IMR-90 (cell line): ENCODE results near the gene MMUT. TPM values are rescaled to one million over a fixed set of nuclear protein-coding genes. Genes with fewer than 3 reads are reported as not detected.

Experiments used
- ATAC-seq: fragments of 200-7000 bp; cut with Tn5 transposase; 2 replicates; pipeline ENCODE4 v1.9.1; 2020; ENCODE audit warnings: low read depth, mild to moderate bottlenecking, moderate library complexity
- BruUV-seq: library from RNA; stranded (reverse); fragments of 400-500 nt; replicated peaks from 2 replicates; lab custom pipeline; 2021; lab: Mats Ljungman, UMichigan
- CTCF ChIA-PET: fragments of 300-600 bp; formaldehyde crosslinking; extraction: SDS; loops from one replicate; lab custom pipeline; 2021; ENCODE audit warnings: antibody characterized with exemption; lab: Yijun Ruan, JAX
- POLR2A ChIA-PET: fragments of 300-600 bp; sonication (Branson Sonifier 250); formaldehyde crosslinking; loops from one replicate; lab custom pipeline; 2022; ENCODE audit warnings: antibody characterized with exemption; ENCODE audit not compliant: unreplicated experiment; lab: Charles Lee
- DNase-seq: peaks from one replicate; pipeline ENCODE4 v3.0.0; 2013
- H2AFZ ChIP-seq: replicated peaks from 2 replicates; pipeline ENCODE3; 2013; ENCODE audit warnings: low read length, mild to moderate bottlenecking; ENCODE audit not compliant: poor library complexity
- H2AK5ac ChIP-seq: 2 replicates; pipeline ENCODE4 v1.6.1; 2013; ENCODE audit warnings: low read depth, low read length, inconsistent platforms
- H2AK9ac ChIP-seq: replicated peaks from 2 replicates; pipeline ENCODE3; 2013; ENCODE audit warnings: mild to moderate bottlenecking, low read depth, low read length, moderate library complexity; ENCODE audit not compliant: poor library complexity
- H2BK120ac ChIP-seq: 2 replicates; pipeline ENCODE4 v1.6.1; 2013; ENCODE audit warnings: low read depth, low read length, inconsistent platforms
- H2BK15ac ChIP-seq: 3 replicates; pipeline ENCODE4 v1.6.1; 2013; ENCODE audit warnings: low read depth, low read length, inconsistent platforms
- H2BK20ac ChIP-seq: 2 replicates; pipeline ENCODE4 v1.6.1; 2013; ENCODE audit warnings: low read depth, mild to moderate bottlenecking, inconsistent platforms, low read length, moderate library complexity
- H2BK5ac ChIP-seq: 2 replicates; pipeline ENCODE4 v1.6.1; 2013; ENCODE audit warnings: mild to moderate bottlenecking, low read depth, low read length, inconsistent platforms; ENCODE audit not compliant: poor library complexity, severe bottlenecking
- H3K14ac ChIP-seq: replicated peaks from 2 replicates; pipeline ENCODE4 v1.6.1; 2013; ENCODE audit warnings: low read depth, low read length, inconsistent platforms
- H3K18ac ChIP-seq: 2 replicates; pipeline ENCODE4 v1.6.1; 2013; ENCODE audit warnings: low read depth, low read length, control low read depth
- H3K23ac ChIP-seq: 2 replicates; pipeline ENCODE4 v1.6.1; 2013; ENCODE audit warnings: low read depth, low read length, inconsistent platforms
- H3K27ac ChIP-seq: 2 replicates; pipeline ENCODE4 v1.5.1; 2013; ENCODE audit warnings: mild to moderate bottlenecking, control low read depth, low read length; ENCODE audit not compliant: insufficient read depth
- H3K27me3 ChIP-seq: 2 replicates; pipeline ENCODE4 v1.6.1; 2013; ENCODE audit warnings: low read length; ENCODE audit not compliant: control insufficient read depth, insufficient read depth
- H3K36me3 ChIP-seq: 2 replicates; pipeline ENCODE4 v1.6.1; 2013; ENCODE audit warnings: low read length, mixed read lengths; ENCODE audit not compliant: control insufficient read depth, insufficient read depth
- H3K4ac ChIP-seq: 2 replicates; pipeline ENCODE4 v1.6.1; 2013; ENCODE audit warnings: low read depth, low read length, inconsistent platforms
- H3K4me1 ChIP-seq: 2 replicates; pipeline ENCODE4 v1.6.1; 2013; ENCODE audit warnings: low read length, mixed read lengths; ENCODE audit not compliant: control insufficient read depth, insufficient read depth
- H3K4me2 ChIP-seq: 2 replicates; pipeline ENCODE4 v1.6.1; 2013; ENCODE audit warnings: low read depth, mild to moderate bottlenecking, control low read depth, low read length, moderate library complexity
- H3K4me3 ChIP-seq: 2 replicates; pipeline ENCODE4 v1.5.1; 2013; ENCODE audit warnings: low read depth, mild to moderate bottlenecking, control low read depth, low read length, moderate library complexity; ENCODE audit not compliant: insufficient read depth
- H3K56ac ChIP-seq: 2 replicates; pipeline ENCODE4 v1.6.1; 2013; ENCODE audit warnings: low read length, inconsistent platforms; ENCODE audit not compliant: insufficient read depth; ENCODE audit errors: extremely low read depth
- H3K79me1 ChIP-seq, 2 experiments: 2 replicates each; pipeline ENCODE4 v1.6.1; 2013; ENCODE audit warnings: low read length in 2 of 2, inconsistent platforms in 1 of 2, low read depth in 1 of 2
- H3K9ac ChIP-seq: 2 replicates; pipeline ENCODE4 v1.6.1; 2013; ENCODE audit warnings: low read depth, low read length, control low read depth
- H3K9me1 ChIP-seq: 2 replicates; pipeline ENCODE4 v1.6.1; 2013; ENCODE audit warnings: low read length, inconsistent platforms; ENCODE audit not compliant: insufficient read depth
- H3K9me3 ChIP-seq: 2 replicates; pipeline ENCODE4 v1.6.1; 2013; ENCODE audit warnings: low read length; ENCODE audit not compliant: control insufficient read depth, insufficient read depth
- H4K20me1 ChIP-seq: 2 replicates; pipeline ENCODE4 v1.6.1; 2013; ENCODE audit warnings: low read length, inconsistent platforms; ENCODE audit not compliant: insufficient read depth
- H4K5ac ChIP-seq: 2 replicates; pipeline ENCODE4 v1.6.1; 2013; ENCODE audit warnings: mild to moderate bottlenecking, low read depth, low read length, control low read depth
- H4K8ac ChIP-seq, 2 experiments: 2 replicates each; pipeline ENCODE4 v1.6.1; 2013; ENCODE audit warnings: low read depth in 2 of 2, low read length in 2 of 2, control low read depth in 1 of 2, inconsistent platforms in 1 of 2
- H4K91ac ChIP-seq: 2 replicates; pipeline ENCODE4 v1.6.1; 2013; ENCODE audit warnings: low read depth, low read length, inconsistent platforms; ENCODE audit not compliant: insufficient read depth
- FOS ChIP-seq: fragments of 150-350 bp; IDR thresholded peaks from 2 replicates; pipeline ENCODE4 v1.6.1; 2016; ENCODE audit warnings: low read depth, low read length
- WGBS, 2 experiments: methylation state at CpG; one replicate each; pipeline versions ENCODE4 v1.1.5 to v1.1.7; 2013; ENCODE audit warnings: missing lambda C conversion rate in 2 of 2; ENCODE audit not compliant: insufficient read length in 1 of 2; ENCODE audit errors: extremely low coverage in 2 of 2; 5-methylcytosine and 5-hydroxymethylcytosine counted together
- dilution Hi-C: fragments of 300-500 bp; cut with HindIII; formaldehyde crosslinking; loops from one replicate; pipeline ENCODE4 v1.14.3; 2018; ENCODE audit warnings: low sequenced_read_pairs; ENCODE audit not compliant: unreplicated experiment
- in situ Hi-C: fragments of 300-500 bp; cut with MboI; formaldehyde crosslinking; loops from 3 replicates; pipeline ENCODE4 v1.14.3; 2019; ENCODE audit warnings: low sequenced_read_pairs, inconsistent platforms, mixed read lengths
- intact Hi-C: fragments of 100-400 bp; cut with micrococcal nuclease; formaldehyde crosslinking; loops from 2 replicates; pipeline ENCODE4 v1.10.0; 2022
- polyA plus RNA-seq, 3 experiments: library from polyadenylated mRNA; depleted of rRNA; stranded (reverse); fragments of >200 nt; gene quantifications; 2 replicates each; pipeline ENCODE4 v1.2.3, GENCODE V29; 2012; ENCODE audit warnings: low replicate concordance in 1 of 3
- total RNA-seq: library from RNA; depleted of rRNA; stranded (reverse); fragments of >200 nt; gene quantifications from 2 replicates; pipeline ENCODE4 v1.2.3, GENCODE V29; 2012

The MMUT gene
- total and polyA plus RNA-seq, 2 of the 4 experiments (the other 2 are of a cell fraction) = 10.6 to 11.7 TPM

- ChIA-PET POLR2A (no interaction called here), CTCF (no interaction called here)
- no peak overlapping the region for H2AK9ac ChIP-seq
- no peak overlapping the region for H4K5ac ChIP-seq
- no peak overlapping the region for H2BK120ac ChIP-seq
- H3K56ac ChIP-seq = no peak overlapping the region
- ATAC-seq = no peak
- intact Hi-C loops = loop anchor here (10.0 kb wide), 1 partner anchor 1781 kb away; no protein-coding TSS in a partner anchor
- in situ Hi-C loops = loop anchor here (25.0 kb wide), 1 partner anchor 654 kb away; no protein-coding TSS in a partner anchor
- no peak overlapping the region for H2BK5ac ChIP-seq
- no peak overlapping the region for H3K4ac ChIP-seq
- H4K91ac ChIP-seq = no peak overlapping the region
- no TSS peak for BruUV-seq
- DNase-seq = no peak
- no peaks in the 10 kb centered on the region for H3K27me3 ChIP-seq
- no peaks in the 10 kb centered on the region for H3K79me1 ChIP-seq
- no peaks in the 10 kb centered on the region for H3K36me3 ChIP-seq
- TF ChIP-seq FOS = no peak
- H3K4me2 ChIP-seq = no peak overlapping the region
- no peaks in the 10 kb centered on the region for H4K20me1 ChIP-seq
- no peak overlapping the region for H2AFZ ChIP-seq
- no peak overlapping the region for H2BK15ac ChIP-seq
- H3K4me1 ChIP-seq = no peaks in the 10 kb centered on the region
- no peak overlapping the region for H4K8ac ChIP-seq
- H3K4me3 ChIP-seq = no peak overlapping the region
- 20% methylated on average over 1 of the region's 4 CpGs; no CpG with 5 or more reads in 1 of the 2 experiments for WGBS, 2 experiments
- H3K9ac ChIP-seq = no peak overlapping the region
- dilution Hi-C loops = no loop called here
- H2BK20ac ChIP-seq = no peak overlapping the region
- H3K23ac ChIP-seq = no peak overlapping the region
- no peaks in the 10 kb centered on the region for H3K9me3 ChIP-seq
- no peak overlapping the region for H3K18ac ChIP-seq
- no peak overlapping the region for H3K27ac ChIP-seq
- no peak overlapping the region for H2AK5ac ChIP-seq
- no peaks in the 10 kb centered on the region for H3K9me1 ChIP-seq
- no peak overlapping the region for H3K14ac ChIP-seq
Measured at GRCh38 chr6:49416195-49416594, 46.9 kb downstream of the MMUT start.
